NT2/D1 (cell line): ENCODE measurements around the gene PSAP.

Experiments used
- SUZ12 ChIP-seq: IDR thresholded peaks from 2 replicates; pipeline ENCODE4 v1.6.1; 2011; ENCODE audit not compliant: insufficient read length, insufficient read depth; ENCODE audit errors: extremely low read depth
- YY1 ChIP-seq: IDR thresholded peaks from 2 replicates; pipeline ENCODE4 v1.6.1; 2011; ENCODE audit not compliant: insufficient read length, insufficient read depth
- ZNF274 ChIP-seq: IDR thresholded peaks from 2 replicates; pipeline ENCODE4 v1.6.1; 2011; ENCODE audit warnings: mild to moderate bottlenecking, low read depth, low read length

GRCh38 chr10:71823356-71823755 is 27.7 kb downstream of the PSAP start:
- no peak for TF ChIP-seq ZNF274
- no peak for TF ChIP-seq SUZ12
- no peak for TF ChIP-seq YY1
